Upper lobe of left lung (tissue), 4 donors: ENCODE measurements around the gene CD248.
A peak's percentile ranks its signal among the peaks of the same experiment; 100 is the strongest.

Experiments used
- CTCF ChIP-seq, 6 experiments: fragments of 450-650 bp in 4 of 6; fragments of 200-600 bp in 2 of 6; sonication (generic) in 2 of 6; IDR thresholded peaks; one replicate each; pipeline ENCODE4 v1.5.1; 2016 to 2019; ENCODE audit warnings: antibody characterized with exemption in 6 of 6
- EP300 ChIP-seq, 4 donors: sonication (generic); formaldehyde crosslinking; IDR thresholded peaks; one replicate each; pipeline ENCODE4 v1.5.1; 2017; ENCODE audit warnings: antibody characterized with exemption in 4 of 4, control low read depth in 2 of 4
- POLR2A ChIP-seq, 4 donors: fragments of 450-650 bp; IDR thresholded peaks; one replicate each; pipeline ENCODE4 v1.5.1; 2016 to 2017; ENCODE audit warnings: antibody characterized with exemption in 4 of 4, mild to moderate bottlenecking in 2 of 4

GRCh38 chr11:66336234-66337102 lies 19.6 kb upstream of the CD248 start, which contains the start of gene RIN1:
- TF ChIP-seq CTCF (IDR thresholded peaks at IDR 0.05) (peak in 3 of 6 experiments; percentile 16 to 42 (median 24)), POLR2A (IDR thresholded peaks at IDR 0.05) (peak in 2 of 4 donors; percentile 35 to 60), EP300 (IDR thresholded peaks at IDR 0.05) (no peak)
